MCF 10A (cell line): Measurements from ENCODE around the gene MRAS. TPM values are rescaled to one million over a fixed set of nuclear protein-coding genes. Genes with fewer than 3 reads are reported as not detected.

Experiments used
- BruUV-seq: library from RNA; stranded (reverse); fragments of 400-500 nt; replicated peaks from 2 replicates; lab custom pipeline; 2021; lab: Mats Ljungman, UMichigan
- CTCF ChIA-PET: fragments of 300-600 bp; sonication (Branson Sonifier 250); formaldehyde crosslinking; extraction: SDS; loops from one replicate; lab custom pipeline; 2021; ENCODE audit warnings: antibody characterized with exemption, inconsistent platforms; lab: Yijun Ruan, JAX
- POLR2A ChIA-PET: fragments of 300-600, 350-650 bp; sonication (Branson Sonifier 250); formaldehyde crosslinking; extraction: SDS; loops from one replicate; lab custom pipeline; 2020; ENCODE audit warnings: antibody characterized with exemption, inconsistent platforms; lab: Yijun Ruan, JAX
- DNase-seq: peaks from one replicate; pipeline ENCODE4 v3.0.0-alpha.2; 2018; ENCODE audit not compliant: unreplicated experiment
- H3K27ac Mint-ChIP-seq: one replicate; pipeline ENCODE4 v1.8.0; 2022; ENCODE audit warnings: mild to moderate bottlenecking, low read depth, mixed read lengths; ENCODE audit not compliant: unreplicated experiment
- H3K27me3 Mint-ChIP-seq: one replicate; pipeline ENCODE4 v1.8.0; 2022; ENCODE audit warnings: mixed read lengths; ENCODE audit not compliant: insufficient read depth, unreplicated experiment
- H3K36me3 Mint-ChIP-seq: one replicate; pipeline ENCODE4 v1.8.0; 2022; ENCODE audit warnings: mild to moderate bottlenecking, moderate library complexity, mixed read lengths; ENCODE audit not compliant: insufficient read depth, unreplicated experiment
- H3K4me1 Mint-ChIP-seq: one replicate; pipeline ENCODE4 v1.8.0; 2022; ENCODE audit warnings: mixed read lengths; ENCODE audit not compliant: insufficient read depth, unreplicated experiment
- H3K4me3 Mint-ChIP-seq: one replicate; pipeline ENCODE4 v1.8.0; 2022; ENCODE audit warnings: mild to moderate bottlenecking, moderate library complexity, mixed read lengths; ENCODE audit not compliant: unreplicated experiment
- H3K9me3 Mint-ChIP-seq: one replicate; pipeline ENCODE4 v1.8.0; 2022; ENCODE audit warnings: mixed read lengths; ENCODE audit not compliant: unreplicated experiment
- intact Hi-C: fragments of 100-400 bp; cut with micrococcal nuclease; formaldehyde crosslinking; loops from 2 replicates; pipeline ENCODE4 v1.14.1; 2022
- total RNA-seq: library from RNA; stranded (reverse); gene quantifications from 2 replicates; pipeline ENCODE4 v1.2.3, GENCODE V29; 2022
- TF ChIP-seq, protein P1 (sequence below): fragments of 200-600 bp; IDR thresholded peaks from one replicate; pipeline ENCODE4 v1.8.0; 2022; ENCODE audit warnings: antibody characterized with exemption, mild to moderate bottlenecking; ENCODE audit not compliant: unreplicated experiment

Gene MRAS
- total RNA-seq, 1 experiment from 2014 or later = 5.2 TPM

DNA sequence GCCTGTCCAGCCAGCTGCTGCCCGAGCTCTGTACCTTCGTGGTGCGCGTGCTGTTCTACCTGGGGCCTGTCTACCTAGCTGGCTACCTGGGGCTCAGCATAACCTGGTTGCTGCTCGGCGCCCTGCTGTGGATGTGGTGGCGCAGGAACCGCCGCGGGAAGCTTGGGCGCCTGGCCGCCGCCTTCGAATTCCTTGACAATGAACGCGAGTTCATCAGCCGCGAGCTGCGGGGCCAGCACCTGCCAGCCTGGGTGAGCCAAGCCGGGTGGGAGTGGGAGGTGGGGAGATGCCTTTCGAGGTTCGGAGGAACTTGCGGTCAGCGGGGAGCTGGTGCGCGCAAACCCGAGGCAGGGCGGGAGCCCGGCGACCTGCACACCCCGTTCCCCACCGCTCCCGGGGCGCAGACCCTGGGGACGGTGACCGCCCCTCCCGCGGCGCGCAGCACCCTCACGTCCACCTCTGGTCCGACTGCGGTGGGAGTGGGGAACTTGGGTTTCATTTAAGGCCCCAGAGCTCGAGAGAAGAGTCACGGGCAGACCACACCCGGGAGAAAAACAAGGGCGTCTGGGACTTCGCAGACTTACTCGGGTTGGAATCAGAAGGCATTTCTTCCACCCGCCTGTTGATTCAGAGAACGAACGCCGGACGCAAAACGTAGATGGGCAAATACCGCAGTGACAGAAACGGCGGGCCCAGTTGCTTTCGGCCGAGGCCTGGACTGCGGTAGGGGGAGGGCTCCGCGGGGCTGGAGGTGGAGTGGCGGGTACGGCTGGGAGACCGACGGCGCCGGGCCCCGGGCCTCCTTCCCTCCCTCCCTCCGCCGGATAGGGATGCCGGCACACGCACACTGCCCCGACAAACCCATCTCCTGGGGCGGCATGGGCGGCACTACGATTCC is 86.7 kb downstream of the MRAS start:
- TF ChIP-seq, protein P1, sequence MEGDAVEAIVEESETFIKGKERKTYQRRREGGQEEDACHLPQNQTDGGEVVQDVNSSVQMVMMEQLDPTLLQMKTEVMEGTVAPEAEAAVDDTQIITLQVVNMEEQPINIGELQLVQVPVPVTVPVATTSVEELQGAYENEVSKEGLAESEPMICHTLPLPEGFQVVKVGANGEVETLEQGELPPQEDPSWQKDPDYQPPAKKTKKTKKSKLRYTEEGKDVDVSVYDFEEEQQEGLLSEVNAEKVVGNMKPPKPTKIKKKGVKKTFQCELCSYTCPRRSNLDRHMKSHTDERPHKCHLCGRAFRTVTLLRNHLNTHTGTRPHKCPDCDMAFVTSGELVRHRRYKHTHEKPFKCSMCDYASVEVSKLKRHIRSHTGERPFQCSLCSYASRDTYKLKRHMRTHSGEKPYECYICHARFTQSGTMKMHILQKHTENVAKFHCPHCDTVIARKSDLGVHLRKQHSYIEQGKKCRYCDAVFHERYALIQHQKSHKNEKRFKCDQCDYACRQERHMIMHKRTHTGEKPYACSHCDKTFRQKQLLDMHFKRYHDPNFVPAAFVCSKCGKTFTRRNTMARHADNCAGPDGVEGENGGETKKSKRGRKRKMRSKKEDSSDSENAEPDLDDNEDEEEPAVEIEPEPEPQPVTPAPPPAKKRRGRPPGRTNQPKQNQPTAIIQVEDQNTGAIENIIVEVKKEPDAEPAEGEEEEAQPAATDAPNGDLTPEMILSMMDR = no peak
- BruUV-seq = no TSS peak
- H3K27me3 Mint-ChIP-seq = peaks cover 12% of the 10 kb centered on the region

DNA sequence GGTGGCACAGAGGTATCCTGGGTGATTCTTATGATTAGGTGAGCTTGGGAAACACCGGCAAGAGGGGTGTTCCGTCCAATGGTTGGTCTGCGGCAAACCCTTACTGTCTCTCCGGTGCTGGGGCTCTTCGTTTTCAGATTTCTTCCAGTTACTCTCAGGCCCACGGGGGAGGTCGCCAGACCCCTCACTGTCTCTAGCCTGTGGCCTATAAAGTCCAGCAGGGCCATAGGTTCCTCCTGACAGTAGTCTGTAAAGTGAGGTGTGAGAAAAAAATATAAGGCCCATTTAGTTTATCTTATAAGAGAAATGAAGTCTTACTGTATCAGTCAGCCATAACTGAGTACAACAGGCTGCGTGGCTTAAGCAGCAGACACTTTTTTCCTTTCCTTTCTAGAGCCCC is 87.5 kb downstream of the MRAS start:
- no peaks in the 10 kb centered on the region for H3K36me3 Mint-ChIP-seq
- ChIA-PET POLR2A (no interaction called here), CTCF (interaction anchor here (0.7 to 2.8 kb wide), 2 partner anchors 18 to 264 kb away, joined by 3 to 12 read pairs; no protein-coding TSS in a partner anchor)
- H3K9me3 Mint-ChIP-seq = no peaks in the 10 kb centered on the region
- peaks cover 12% of the 10 kb centered on the region for H3K27me3 Mint-ChIP-seq
- intact Hi-C loops = no loop called here
- no peaks in the 10 kb centered on the region for H3K4me1 Mint-ChIP-seq
- TF ChIP-seq, protein P1 = no peak
- no TSS peak for BruUV-seq
- H3K4me3 Mint-ChIP-seq = no peak overlapping the region
- H3K27ac Mint-ChIP-seq = no peak overlapping the region
- DNase-seq = no peak

More for the DNA sequence above, 86.7 kb downstream of the MRAS start:
- Mint-ChIP-seq H3K9me3 (no peaks in the 10 kb centered on the region), H3K4me3 (peak overlapping the region; percentile 65), H3K4me1 (no peaks in the 10 kb centered on the region), H3K27ac (no peak overlapping the region), H3K36me3 (no peaks in the 10 kb centered on the region)
- intact Hi-C loops = no loop called here
- ChIA-PET POLR2A (no interaction called here), CTCF (interaction anchor here (0.6 to 2.8 kb wide), 5 partner anchors 17 to 110 kb away, joined by 3 to 12 read pairs (median 3); no protein-coding TSS in a partner anchor)
- no peak for DNase-seq

DNA sequence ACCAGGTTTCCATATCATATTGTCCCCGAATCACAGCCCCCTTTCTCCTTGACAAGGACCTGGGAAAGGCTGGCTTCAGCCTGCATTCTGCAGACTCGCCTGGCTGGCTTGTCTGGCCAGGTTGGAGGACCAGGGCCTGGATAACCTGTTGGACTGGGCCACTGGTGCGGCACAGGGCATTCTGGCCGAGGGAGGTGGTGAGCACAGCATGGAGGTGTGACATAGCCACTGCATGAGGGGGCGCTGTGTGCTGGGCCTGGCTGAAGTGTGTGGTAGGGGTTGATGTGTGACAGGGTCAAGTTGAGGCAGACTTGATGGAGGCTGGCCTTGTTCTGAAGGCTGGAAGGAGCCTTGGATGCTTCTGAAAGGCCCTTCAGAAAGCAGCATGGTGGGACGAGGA is 88.9 kb downstream of the MRAS start:
- BruUV-seq = no TSS peak
- intact Hi-C loops = no loop called here
- no peaks in the 10 kb centered on the region for H3K36me3 Mint-ChIP-seq
- DNase-seq = no peak
- peaks cover 12% of the 10 kb centered on the region for H3K27me3 Mint-ChIP-seq
- POLR2A ChIA-PET = no interaction called here
- H3K27ac Mint-ChIP-seq = no peak overlapping the region
- H3K4me3 Mint-ChIP-seq = no peak overlapping the region
- TF ChIP-seq, protein P1 = no peak
- H3K4me1 Mint-ChIP-seq = peaks cover 3% of the 10 kb centered on the region
- CTCF ChIA-PET = interaction anchor here (0.6 kb wide), 1 partner anchor 129 kb away, joined by 3 read pairs; no protein-coding TSS in a partner anchor
- no peaks in the 10 kb centered on the region for H3K9me3 Mint-ChIP-seq

DNA sequence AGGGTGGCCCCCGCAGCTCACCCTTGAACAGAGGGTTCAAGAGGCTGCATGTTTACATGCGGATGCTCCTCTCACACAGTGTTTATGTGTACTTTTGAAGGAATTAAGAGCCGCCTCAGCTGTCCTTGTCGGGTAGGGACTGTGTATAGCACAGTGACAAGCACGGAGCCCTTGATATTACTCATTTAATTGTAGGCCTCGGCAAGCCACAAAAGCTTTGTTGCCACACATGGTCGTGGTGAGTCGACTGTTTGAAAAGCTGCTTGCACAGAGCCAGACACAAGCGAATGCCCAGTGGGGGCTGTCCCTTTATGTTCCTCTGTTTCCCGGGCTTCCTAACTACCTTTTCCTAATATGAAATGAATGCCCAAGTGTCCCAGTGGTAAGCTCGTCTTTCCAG is 90.5 kb downstream of the MRAS start:
- BruUV-seq = no TSS peak
- TF ChIP-seq, protein P1 = no peak
- ChIA-PET POLR2A (no interaction called here), CTCF (interaction anchor here (1.0 to 2.6 kb wide), 5 partner anchors 9 to 484 kb away, joined by 3 to 23 read pairs (median 4); no protein-coding TSS in a partner anchor)
- no peak for DNase-seq
- Mint-ChIP-seq H3K36me3 (no peaks in the 10 kb centered on the region), H3K9me3 (no peaks in the 10 kb centered on the region), H3K4me1 (peaks cover 10% of the 10 kb centered on the region), H3K4me3 (no peak overlapping the region), H3K27me3 (no peaks in the 10 kb centered on the region), H3K27ac (no peak overlapping the region)
- intact Hi-C loops = no loop called here
